ENCODE data around the gene RFTN1. TPM values are rescaled to one million over a fixed set of nuclear protein-coding genes. Genes with fewer than 3 reads are reported as not detected.

Gene RFTN1
- total and polyA plus RNA-seq, 2 of the 8 experiments (the other 6 are each of a cell fraction or from before 2014, with no cell fraction given), result 4.6 to 6.7 TPM

DNA sequence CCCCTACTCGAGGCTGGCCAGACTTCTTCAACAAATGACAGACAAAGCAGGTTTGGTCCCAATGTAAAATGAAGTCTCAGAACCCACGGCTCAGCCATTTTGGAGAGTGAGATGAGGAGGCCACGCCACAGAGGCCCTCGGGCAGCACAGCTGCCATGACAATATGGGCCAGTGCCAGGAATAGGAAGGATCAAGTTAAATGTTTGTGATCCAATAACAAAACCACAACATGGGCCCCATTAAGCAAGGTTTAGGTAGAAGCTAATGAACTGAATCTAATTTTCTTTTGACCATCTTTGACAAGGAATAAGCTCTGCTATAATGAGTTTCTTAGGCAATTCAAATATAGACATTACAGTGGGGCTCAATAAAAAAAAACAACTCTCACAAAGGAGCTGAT, 52.6 kb downstream of the RFTN1 start:
- Histone ChIP-seq H2BK20ac (ENCODE audit: low read length) (no peak overlapping the region), H3K4me3 (ENCODE audit: extremely low read depth in 1 of 4, insufficient read depth in 2 of 4, low read depth in 3 of 4, low read length in 4 of 4) (no peak overlapping the region), H4K91ac (replicated peaks; ENCODE audit: insufficient read length, low read length) (no peak overlapping the region), H2AFZ (ENCODE audit: low read length) (no peak overlapping the region), H4K5ac (ENCODE audit: insufficient read length, low read depth, low read length) (no peak overlapping the region), H2AK5ac (ENCODE audit: low read depth, low read length) (no peak overlapping the region), H3K56ac (replicated peaks; ENCODE audit: insufficient read length, low read depth, low read length) (no peak overlapping the region), H2BK120ac (replicated peaks; ENCODE audit: low read depth, low read length) (no peak overlapping the region), H3K14ac (ENCODE audit: insufficient read length) (no peak overlapping the region), H3K23ac (ENCODE audit: insufficient read length) (no peak overlapping the region), H2BK15ac (ENCODE audit: low read length) (no peak overlapping the region), H4K20me1 (replicated peaks in 1 of 2; ENCODE audit: control insufficient read depth in 1 of 2, insufficient read depth in 2 of 2, low read length in 2 of 2) (no peaks in the 10 kb centered on the region), H3K79me1 (ENCODE audit: low read depth, low read length) (no peaks in the 10 kb centered on the region), H2BK5ac (ENCODE audit: low read depth, low read length) (no peak overlapping the region), H3K9ac (replicated peaks in 1 of 4; ENCODE audit: extremely low read depth in 1 of 4, low read depth in 3 of 4, low read length in 3 of 4) (no peak overlapping the region), H4K8ac (ENCODE audit: extremely low read depth, insufficient read depth, low read length) (no peak overlapping the region), H3K79me2 (ENCODE audit: control insufficient read depth in 1 of 2, insufficient read depth in 2 of 2, low read length in 2 of 2) (no peaks in the 10 kb centered on the region), H3K18ac (ENCODE audit: extremely low read depth, low read length) (no peak overlapping the region), H3K4me1 (replicated peaks in 1 of 4; ENCODE audit: control insufficient read depth in 3 of 4, insufficient read depth in 4 of 4, low read length in 3 of 4) (no peaks in the 10 kb centered on the region; a peak in 1 of 7 replicates), H3K4me2 (ENCODE audit: insufficient read depth in 1 of 2, low read depth in 2 of 2, low read length in 2 of 2) (no peak overlapping the region), H3K4ac (replicated peaks; ENCODE audit: insufficient read length, low read depth, low read length) (no peak overlapping the region), H3K27ac (ENCODE audit: low read depth, low read length) (no peak overlapping the region), H3K27me3 (replicated peaks in 1 of 4; ENCODE audit: control insufficient read depth in 3 of 4, extremely low read depth in 1 of 4, insufficient read depth in 3 of 4, low read length in 3 of 4) (no peaks in the 10 kb centered on the region; a peak in 1 of 7 replicates), H3K9me3 (ENCODE audit: insufficient read depth in 2 of 2, low read depth in 1 of 2, low read length in 1 of 2) (no peaks in the 10 kb centered on the region), H2BK12ac (ENCODE audit: low read depth, low read length) (no peak overlapping the region), H3K36me3 (ENCODE audit: control insufficient read depth in 2 of 4, insufficient read depth in 4 of 4, low read length in 3 of 4) (no peaks in the 10 kb centered on the region), H3K23me2 (ENCODE audit: low read depth, low read length) (no peaks in the 10 kb centered on the region)
- ChIA-PET CTCF (ENCODE audit: partially characterized antibody) (interaction anchor here (1.1 kb wide), 1 partner anchor 169 kb away, joined by 3 read pairs; no protein-coding TSS in a partner anchor), POLR2A (ENCODE audit: partially characterized antibody) (no interaction called here)
- no peak for DNase-seq (ENCODE audit: low read depth in 1 of 2, low spot score in 2 of 2)
- FAIRE-seq, result no peak
- WGBS, 2 experiments (ENCODE audit: extremely low coverage in 1 of 2, insufficient coverage in 1 of 2, insufficient read length in 1 of 2, insufficient replicate concordance in 2 of 2, low coverage in 1 of 2, low lambda C conversion rate in 2 of 2, missing lambda C conversion rate in 1 of 2), result 92% methylated on average over 4 of the region's 4 CpGs; no CpG with 5 or more reads in 1 of the 2 experiments
- TF ChIP-seq JUN (IDR thresholded peaks at IDR 0.05; ENCODE audit: low read depth, low read length) (no peak), GTF2F1 (IDR thresholded peaks at IDR 0.05; ENCODE audit: borderline replicate concordance, low read depth, low read length) (no peak), BRCA1 (IDR thresholded peaks at IDR 0.05; ENCODE audit: low read depth, low read length) (no peak), YY1 (IDR thresholded peaks at IDR 0.05; ENCODE audit: low read depth, low read length) (no peak), SAP30 (IDR thresholded peaks at IDR 0.05; ENCODE audit: insufficient read depth, insufficient replicate concordance, low read length) (no peak), SIRT6 (IDR thresholded peaks at IDR 0.05; ENCODE audit: low read length) (no peak), RFX5 (IDR thresholded peaks at IDR 0.05; ENCODE audit: borderline replicate concordance, low read depth, low read length) (no peak), CTBP2 (IDR thresholded peaks at IDR 0.05; ENCODE audit: borderline replicate concordance, insufficient read depth, insufficient read length, low read length) (no peak)
- TF ChIP-seq, protein P1, sequence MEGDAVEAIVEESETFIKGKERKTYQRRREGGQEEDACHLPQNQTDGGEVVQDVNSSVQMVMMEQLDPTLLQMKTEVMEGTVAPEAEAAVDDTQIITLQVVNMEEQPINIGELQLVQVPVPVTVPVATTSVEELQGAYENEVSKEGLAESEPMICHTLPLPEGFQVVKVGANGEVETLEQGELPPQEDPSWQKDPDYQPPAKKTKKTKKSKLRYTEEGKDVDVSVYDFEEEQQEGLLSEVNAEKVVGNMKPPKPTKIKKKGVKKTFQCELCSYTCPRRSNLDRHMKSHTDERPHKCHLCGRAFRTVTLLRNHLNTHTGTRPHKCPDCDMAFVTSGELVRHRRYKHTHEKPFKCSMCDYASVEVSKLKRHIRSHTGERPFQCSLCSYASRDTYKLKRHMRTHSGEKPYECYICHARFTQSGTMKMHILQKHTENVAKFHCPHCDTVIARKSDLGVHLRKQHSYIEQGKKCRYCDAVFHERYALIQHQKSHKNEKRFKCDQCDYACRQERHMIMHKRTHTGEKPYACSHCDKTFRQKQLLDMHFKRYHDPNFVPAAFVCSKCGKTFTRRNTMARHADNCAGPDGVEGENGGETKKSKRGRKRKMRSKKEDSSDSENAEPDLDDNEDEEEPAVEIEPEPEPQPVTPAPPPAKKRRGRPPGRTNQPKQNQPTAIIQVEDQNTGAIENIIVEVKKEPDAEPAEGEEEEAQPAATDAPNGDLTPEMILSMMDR (IDR thresholded peaks at IDR 0.05; ENCODE audit: control extremely low read depth in 1 of 3, insufficient read depth in 1 of 3, low read depth in 1 of 3, low read length in 3 of 3), result no peak
- TF ChIP-seq, protein P2, sequence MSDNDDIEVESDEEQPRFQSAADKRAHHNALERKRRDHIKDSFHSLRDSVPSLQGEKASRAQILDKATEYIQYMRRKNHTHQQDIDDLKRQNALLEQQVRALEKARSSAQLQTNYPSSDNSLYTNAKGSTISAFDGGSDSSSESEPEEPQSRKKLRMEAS (IDR thresholded peaks at IDR 0.05), result no peak
- TF ChIP-seq, protein P3, sequence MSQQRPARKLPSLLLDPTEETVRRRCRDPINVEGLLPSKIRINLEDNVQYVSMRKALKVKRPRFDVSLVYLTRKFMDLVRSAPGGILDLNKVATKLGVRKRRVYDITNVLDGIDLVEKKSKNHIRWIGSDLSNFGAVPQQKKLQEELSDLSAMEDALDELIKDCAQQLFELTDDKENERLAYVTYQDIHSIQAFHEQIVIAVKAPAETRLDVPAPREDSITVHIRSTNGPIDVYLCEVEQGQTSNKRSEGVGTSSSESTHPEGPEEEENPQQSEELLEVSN (IDR thresholded peaks at IDR 0.05), result no peak

Measured in H1 (cell line).